ENCODE data around the gene GPN2.

DNA sequence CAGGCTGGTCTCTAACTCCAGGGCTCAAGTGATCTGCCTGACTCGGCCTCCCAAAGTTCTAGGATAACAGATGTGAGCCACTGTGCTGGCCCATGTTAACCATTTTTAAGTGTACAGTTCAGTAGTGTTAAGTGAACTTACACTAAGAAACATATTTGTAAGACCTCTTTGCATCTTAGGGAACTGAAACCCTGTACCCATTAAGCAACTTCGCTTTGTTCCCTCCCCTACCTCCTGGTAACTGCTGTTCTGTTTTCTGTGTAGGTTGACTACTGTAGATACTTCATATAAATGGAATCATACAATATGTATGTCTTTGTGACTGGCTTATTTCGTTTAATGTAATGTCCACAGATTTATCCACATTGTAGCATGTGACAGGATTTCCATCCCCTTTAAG lies 42.4 kb upstream of the GPN2 start:
- TF ChIP-seq, protein P1, sequence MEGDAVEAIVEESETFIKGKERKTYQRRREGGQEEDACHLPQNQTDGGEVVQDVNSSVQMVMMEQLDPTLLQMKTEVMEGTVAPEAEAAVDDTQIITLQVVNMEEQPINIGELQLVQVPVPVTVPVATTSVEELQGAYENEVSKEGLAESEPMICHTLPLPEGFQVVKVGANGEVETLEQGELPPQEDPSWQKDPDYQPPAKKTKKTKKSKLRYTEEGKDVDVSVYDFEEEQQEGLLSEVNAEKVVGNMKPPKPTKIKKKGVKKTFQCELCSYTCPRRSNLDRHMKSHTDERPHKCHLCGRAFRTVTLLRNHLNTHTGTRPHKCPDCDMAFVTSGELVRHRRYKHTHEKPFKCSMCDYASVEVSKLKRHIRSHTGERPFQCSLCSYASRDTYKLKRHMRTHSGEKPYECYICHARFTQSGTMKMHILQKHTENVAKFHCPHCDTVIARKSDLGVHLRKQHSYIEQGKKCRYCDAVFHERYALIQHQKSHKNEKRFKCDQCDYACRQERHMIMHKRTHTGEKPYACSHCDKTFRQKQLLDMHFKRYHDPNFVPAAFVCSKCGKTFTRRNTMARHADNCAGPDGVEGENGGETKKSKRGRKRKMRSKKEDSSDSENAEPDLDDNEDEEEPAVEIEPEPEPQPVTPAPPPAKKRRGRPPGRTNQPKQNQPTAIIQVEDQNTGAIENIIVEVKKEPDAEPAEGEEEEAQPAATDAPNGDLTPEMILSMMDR (IDR thresholded peaks at IDR 0.05), result no peak
- TF ChIP-seq POLR2A (IDR thresholded peaks at IDR 0.05), result no peak
